HG03135 (cell line): Measurements from ENCODE around the gene MPDU1.

Source experiments
- ATAC-seq: cut with Tn5 transposase; IDR thresholded peaks from one replicate; pipeline ENCODE4 v1.9.1; 2021; ENCODE audit warnings: mild to moderate bottlenecking, moderate library complexity; ENCODE audit not compliant: unreplicated experiment

The MPDU1 gene

DNA sequence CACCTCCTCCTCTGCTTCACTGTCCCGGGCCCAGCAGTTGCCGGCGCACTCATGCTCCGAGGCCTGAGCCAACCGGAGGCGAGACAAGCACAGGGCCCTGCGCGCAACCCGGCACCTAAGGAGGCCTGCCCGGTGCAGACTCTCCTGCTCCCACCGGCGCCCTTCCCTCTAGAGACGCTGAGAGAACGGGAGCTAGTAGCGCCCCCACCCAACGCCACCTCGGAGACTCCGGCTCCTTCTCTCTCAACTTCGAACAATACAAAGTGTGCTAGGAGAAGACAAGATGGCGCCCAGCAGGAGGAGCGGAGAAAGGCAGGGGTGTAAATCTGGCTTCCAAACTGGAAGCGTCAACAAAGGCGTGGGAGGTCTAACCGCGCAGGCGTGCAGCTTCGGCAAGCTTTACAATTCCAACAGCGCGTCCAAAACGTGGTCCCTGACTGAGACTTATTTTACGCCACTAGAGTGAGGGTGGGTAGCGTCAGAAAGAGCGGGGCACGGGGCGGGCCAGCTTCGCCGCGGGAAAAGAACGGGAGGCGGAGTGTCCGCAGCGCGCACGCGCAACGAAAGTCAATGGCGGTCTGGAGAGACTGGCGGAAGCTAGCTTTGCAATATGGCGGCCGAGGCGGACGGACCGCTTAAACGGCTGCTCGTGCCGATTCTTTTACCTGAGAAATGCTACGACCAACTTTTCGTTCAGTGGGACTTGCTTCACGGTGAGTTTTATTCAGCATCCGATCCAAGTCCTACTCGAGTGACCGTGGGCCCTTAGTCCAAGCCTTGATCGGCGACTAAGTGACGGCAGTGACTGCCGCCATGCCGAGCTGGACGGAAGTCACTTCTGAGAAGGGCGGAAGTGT is at the start of gene MPDU1:
TSS of gene MPDU1 (plus strand) at position 600 of the 857 bp plus-strand sequence. CDS start at position 611, 11 bp downstream.
- ATAC-seq, result peak; percentile 67

DNA sequence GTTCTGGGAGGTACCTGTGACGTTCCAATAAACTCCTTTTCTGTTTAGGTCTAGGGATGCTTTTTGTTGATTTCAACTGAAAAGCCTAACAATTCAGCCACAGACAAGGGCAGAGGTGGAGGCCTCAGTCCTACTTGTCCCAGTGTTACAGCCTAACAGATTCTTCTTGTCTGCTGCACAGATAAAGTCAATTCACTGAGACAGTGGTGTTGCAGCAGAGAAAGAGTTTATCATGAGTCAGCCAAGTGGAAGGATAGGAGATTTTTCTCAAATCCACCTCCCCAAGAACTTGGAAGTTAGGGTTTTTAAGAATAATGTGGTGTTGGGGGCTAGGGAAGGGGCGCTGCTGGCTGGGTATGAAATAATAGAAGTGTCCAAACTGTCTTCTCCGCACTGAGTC is 45.6 kb upstream of the MPDU1 start:
- no peak for ATAC-seq

DNA sequence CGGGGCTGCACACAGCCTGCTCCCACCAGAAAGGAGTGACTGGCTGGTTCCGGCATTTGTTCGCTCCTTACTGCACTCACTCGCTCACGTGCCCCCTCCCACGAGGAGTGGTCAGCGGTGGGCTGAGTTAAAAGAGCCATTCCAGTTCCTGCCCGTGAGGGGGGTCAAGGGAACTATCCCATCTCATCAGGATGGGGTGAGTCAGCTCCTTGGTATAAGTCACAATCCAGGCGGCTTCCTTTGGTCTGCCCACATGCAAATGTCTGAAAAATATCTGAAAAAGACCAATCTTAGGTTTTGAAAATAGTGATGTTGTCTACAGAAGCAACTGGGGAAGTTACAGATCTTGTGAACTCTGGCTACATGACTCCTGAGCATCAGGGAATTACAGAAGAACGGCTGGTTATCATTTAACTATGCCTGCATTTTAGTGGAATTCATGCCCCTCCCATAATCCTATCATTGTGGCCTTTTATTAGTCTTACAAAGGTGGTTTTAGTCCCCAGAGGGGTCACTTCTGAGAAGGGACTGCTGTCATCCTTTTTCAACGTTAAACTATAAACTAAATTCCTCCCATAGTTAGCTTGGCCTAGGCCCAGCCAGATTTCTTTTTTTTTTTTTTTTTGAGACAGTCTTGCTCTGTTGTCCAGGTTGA is 44.6 kb upstream of the MPDU1 start:
- no peak for ATAC-seq

DNA sequence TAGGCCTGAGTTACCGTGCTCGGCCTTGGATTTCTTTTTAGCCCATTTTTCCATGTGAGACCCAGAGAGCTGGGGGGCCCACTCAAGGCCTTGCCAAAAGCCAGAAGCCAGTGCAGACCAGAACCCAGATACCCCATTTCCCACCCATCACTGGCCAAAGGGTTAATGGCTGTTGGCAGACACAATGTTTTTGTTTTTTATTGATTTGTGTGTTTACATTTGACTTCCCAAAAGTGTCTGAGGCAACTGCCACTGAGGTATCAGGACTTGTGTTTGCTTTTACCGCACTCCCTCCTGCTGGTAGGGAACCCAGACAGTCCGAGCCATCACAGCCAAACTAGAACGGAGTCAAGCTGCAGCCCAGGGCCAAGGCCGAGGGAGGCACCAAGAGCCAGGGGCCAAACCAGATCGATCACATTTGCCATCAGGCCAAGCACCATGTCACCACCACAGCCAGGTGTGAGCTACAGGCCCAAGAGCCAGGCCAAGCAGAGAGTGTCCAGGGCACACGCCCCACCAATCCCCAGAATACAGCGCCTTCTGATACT is 42.5 kb upstream of the MPDU1 start:
- no peak for ATAC-seq

DNA sequence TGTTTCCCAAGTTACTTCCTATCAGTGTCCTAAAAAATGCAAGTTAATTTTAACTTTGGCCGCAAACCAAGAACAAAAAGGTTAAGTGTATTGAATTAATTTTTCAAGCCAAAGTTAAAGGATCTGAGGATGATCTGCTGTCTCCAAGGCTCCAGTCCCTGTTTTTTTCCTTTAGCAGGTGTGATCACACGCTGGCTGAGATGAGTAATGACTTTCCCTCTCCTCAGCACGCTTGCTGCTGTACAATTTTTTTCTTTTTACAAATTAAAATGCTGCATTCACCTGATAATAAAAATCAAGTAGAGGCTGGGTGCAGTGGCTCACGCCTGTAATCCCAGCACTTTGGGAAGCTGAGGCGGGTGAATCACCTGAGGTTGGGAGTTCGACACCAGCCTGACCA is 38.7 kb upstream of the MPDU1 start:
- ATAC-seq, result no peak

DNA sequence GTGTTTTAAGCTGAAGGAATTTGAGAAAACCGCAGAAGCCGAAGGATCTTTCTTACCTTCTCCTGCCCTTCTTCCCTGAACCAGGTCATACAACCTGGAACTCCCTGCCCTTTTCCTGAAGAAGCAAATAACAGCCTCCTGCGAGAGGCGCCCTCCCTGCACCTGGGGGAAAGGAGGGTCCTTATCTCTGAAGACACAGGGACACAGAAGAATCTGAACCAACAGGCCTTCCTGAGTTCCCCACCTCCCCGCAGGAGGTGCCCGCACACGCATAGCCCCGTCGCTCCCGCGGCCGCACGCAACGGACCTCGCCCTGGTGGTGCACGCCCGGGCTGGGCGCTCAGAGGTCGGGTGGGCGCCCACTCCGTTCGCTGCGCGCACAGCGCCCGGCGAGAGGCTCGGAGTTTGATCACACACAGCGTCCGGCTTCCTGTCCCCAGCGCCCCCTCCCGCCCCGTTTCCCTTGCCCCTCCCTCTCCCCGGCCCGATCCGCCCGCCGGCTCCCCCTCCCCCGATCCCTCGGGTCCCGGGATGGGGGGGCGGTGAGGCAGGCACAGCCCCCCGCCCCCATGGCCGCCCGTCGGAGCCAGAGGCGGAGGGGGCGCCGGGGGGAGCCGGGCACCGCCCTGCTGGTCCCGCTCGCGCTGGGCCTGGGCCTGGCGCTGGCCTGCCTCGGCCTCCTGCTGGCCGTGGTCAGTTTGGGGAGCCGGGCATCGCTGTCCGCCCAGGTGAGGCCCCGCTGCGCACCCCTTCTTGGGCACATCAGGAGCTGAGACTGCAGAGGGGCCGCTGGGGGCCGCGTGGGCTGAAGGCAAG is 34.9 kb upstream of the MPDU1 start, which contains the start of gene TNFSF12:
TSS of gene TNFSF12 (plus strand) at position 474 of the 816 bp plus-strand sequence. CDS start at position 570, 96 bp downstream.
- no peak for ATAC-seq

DNA sequence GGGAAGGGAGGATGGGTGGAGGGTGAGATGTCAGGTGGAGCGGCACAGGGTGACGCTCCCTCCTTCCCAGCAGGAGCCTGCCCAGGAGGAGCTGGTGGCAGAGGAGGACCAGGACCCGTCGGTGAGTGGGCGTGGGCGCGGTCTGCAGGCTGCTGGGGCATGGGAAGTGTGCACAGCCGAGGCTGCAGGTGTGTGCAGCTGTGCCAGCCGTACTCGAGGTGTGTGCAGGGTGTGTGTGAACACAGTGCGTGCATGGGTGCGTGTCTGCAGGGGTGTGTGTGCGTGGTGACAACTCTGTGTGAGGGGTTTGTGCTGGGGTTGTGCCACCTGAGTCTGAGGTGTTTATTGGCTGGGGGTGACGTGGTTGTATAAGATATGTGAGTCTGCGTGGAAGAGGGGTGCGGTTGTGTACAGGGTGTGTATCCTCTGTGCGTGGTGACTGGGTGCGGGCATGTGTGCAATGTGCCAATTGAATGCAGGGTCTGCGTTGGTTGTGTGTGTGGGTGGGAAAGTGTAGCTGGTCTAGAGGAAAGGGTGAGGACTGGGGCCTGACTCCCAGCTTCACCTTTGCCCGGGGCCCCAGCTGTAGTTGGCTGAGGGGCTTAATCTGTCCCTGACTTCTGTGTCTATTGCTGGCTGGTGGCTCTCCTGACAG is 34.1 kb upstream of the MPDU1 start:
- ATAC-seq, result no peak

DNA sequence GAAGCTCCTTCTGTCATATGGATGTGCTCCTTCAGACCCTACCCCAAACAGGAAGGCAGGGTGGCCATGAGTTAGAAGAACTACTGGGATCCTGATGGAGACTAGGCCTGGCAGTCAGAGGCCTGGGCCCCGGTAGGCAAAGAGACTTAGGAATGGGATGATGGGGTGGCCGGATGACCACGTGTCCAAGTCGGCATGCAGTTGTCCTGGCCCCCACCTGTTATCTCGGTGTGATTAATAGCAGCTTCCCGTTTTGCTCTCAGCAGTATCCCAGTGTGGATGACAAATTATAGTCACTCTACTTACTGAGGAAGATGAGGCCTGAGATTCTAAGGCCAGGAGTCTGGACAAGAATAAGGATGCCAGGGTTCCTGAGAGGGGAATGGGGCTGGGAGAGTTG is 33.3 kb upstream of the MPDU1 start:
- ATAC-seq, result no peak

DNA sequence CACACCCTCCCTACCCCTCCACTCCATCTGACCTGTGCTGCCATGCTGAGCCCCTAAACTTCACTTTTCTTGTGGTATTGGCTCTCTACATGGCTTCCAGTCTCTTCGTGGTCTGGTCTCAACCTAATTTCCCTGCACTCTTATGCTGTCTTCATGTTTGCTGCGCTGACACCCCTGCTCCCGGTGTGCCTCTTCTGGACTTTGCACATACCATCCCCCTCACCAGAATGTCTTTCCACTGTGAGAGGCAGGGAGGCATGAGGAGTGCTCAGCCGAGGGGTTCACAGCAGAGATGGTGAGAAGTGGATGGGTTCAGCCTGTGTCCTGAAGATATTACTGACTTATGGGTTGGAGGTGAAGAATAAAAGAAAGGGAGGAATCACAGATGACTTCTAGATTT is 32.3 kb upstream of the MPDU1 start:
- ATAC-seq, result no peak

DNA sequence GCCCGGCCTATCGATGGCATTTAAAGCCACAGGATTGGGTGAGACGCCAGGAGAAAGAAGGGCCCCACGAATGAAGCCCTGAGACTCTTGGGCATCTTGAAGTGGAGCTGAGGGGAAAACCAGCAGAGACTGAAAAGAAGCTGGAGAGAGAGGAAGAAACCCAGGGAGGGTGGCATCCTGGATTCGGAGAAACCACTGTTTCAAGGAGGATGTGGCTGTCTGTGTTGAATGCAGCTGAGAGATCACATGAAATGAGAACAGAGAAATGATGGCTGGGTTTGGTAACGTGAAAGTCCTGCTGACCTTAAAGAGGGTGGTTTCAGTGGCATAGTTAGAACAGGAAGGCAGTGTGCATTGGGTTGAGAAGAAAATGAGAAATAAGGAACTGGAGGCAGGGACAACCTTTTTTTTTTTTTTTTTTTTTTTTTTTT is 31.0 kb upstream of the MPDU1 start:
- peak; percentile 58 for ATAC-seq

DNA sequence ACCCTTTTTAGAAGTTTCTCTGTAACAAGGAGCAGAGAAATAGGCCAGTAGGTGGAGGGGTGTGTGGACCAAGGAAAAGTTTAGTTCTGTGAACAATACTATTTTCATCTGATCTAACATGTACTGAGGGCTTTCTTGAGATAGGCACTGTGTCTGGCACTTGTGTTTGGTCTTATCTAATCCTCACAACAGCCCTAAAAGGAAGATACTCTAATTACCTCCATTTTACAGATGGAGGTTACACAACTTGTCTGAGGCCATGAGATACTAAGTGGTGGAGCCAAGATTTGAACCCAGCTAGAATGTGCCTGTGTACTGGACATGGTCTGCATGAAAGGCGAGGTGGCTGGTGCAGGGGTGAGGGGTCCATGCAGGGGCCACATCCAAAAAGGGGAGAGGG is 30.3 kb upstream of the MPDU1 start:
- ATAC-seq, result no peak

DNA sequence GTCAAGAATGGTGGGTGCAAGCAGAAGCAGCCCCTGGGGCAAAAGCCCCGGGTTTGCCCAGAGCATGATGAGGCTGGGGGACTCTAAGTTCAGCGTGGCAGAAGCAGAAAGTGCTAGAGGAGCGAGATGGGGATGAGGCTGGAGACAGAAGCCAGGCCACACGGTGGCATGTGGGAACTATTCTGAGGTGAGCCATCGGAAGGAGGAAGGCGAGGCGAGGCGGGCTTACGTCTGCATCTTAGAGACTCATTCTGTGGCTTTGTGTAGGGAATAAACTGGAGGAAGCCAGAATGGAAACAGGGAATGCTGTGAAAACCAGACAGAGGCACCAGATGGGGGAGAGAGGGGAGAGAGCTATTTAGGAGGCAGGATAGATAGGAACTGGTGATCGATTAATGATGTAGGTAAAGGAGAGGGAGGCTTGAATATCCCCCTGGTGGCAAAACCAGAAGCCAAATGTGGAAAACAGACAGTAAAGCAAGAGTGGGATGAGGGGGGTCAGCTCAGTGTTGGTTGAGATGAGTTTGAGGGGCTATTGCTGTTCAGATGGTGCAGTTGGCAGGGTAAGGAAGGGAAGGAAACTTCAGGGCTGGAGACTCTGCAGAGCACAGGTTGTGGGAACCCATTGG is 28.2 kb upstream of the MPDU1 start:
- no peak for ATAC-seq

DNA sequence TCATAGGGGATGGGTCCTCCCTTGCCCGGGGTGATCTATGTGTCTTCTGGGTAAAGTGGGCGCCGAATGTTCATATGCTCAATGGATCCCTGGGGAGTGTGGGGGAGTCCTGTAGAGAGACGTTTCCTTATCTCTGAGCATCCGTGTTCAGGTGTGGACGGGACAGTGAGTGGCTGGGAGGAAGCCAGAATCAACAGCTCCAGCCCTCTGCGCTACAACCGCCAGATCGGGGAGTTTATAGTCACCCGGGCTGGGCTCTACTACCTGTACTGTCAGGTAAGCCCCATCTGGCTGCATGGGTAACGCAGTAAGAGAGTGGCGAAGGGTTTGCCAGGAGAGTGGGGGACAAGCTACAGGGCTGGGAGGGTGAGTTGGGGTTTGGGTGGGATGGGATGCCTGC is 27.0 kb upstream of the MPDU1 start:
- ATAC-seq, result no peak

DNA sequence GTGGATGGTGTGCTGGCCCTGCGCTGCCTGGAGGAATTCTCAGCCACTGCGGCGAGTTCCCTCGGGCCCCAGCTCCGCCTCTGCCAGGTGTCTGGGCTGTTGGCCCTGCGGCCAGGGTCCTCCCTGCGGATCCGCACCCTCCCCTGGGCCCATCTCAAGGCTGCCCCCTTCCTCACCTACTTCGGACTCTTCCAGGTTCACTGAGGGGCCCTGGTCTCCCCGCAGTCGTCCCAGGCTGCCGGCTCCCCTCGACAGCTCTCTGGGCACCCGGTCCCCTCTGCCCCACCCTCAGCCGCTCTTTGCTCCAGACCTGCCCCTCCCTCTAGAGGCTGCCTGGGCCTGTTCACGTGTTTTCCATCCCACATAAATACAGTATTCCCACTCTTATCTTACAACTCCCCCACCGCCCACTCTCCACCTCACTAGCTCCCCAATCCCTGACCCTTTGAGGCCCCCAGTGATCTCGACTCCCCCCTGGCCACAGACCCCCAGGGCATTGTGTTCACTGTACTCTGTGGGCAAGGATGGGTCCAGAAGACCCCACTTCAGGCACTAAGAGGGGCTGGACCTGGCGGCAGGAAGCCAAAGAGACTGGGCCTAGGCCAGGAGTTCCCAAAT is 26.4 kb upstream of the MPDU1 start:
- ATAC-seq, result no peak

DNA sequence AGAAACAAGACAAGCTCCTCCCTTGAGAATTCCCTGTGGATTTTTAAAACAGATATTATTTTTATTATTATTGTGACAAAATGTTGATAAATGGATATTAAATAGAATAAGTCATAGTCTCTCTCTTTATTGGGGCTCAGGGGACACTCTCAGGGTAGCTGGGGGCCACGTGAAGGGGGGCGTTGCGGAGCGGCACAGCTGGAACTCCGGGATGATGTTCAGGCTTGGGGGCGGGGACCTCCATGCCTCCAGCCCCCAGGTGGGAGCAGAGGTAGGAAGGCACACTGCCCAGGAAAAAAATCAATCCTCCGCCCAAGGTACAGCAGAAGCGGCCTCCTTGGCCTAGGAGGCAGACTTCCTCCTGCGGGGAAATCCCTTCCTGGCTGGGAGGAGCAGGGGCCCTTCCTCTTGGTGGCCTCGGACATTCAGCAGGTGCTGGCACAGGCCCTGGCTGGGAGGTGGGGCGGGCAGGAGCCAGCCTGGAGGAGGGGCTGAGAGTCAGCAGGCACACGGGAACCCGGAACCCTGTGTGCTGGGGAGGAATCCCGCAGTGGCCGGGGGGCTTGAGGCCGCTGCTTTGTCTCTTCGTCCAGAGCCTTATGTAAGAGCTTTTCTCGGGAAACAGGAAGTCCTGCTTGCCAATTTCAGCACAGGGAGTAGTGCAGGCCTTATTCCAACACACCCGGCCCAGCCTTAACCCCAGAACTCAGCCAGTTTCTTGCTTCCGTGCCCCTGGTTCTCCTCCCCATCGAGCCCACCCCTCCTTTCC is 25.7 kb upstream of the MPDU1 start:
- no peak for ATAC-seq

DNA sequence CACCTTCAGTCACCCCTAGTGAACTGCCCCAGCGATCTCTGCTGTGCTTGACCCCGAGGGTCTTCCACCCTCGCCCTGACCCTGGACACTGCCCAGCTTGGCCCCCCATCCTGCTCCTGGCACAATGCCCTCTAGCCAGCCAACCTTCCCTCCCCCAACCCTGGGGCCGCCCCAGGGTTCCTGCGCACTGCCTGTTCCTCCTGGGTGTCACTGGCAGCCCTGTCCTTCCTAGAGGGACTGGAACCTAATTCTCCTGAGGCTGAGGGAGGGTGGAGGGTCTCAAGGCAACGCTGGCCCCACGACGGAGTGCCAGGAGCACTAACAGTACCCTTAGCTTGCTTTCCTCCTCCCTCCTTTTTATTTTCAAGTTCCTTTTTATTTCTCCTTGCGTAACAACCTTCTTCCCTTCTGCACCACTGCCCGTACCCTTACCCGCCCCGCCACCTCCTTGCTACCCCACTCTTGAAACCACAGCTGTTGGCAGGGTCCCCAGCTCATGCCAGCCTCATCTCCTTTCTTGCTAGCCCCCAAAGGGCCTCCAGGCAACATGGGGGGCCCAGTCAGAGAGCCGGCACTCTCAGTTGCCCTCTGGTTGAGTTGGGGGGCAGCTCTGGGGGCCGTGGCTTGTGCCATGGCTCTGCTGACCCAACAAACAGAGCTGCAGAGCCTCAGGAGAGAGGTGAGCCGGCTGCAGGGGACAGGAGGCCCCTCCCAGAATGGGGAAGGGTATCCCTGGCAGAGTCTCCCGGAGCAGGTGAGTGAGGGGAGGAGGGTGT is 24.9 kb upstream of the MPDU1 start, which contains the start of gene TNFSF13:
TSS of gene TNFSF13 (plus strand) at position 207 of the 776 bp plus-strand sequence. CDS start at position 497, 290 bp downstream.
- no peak for ATAC-seq

DNA sequence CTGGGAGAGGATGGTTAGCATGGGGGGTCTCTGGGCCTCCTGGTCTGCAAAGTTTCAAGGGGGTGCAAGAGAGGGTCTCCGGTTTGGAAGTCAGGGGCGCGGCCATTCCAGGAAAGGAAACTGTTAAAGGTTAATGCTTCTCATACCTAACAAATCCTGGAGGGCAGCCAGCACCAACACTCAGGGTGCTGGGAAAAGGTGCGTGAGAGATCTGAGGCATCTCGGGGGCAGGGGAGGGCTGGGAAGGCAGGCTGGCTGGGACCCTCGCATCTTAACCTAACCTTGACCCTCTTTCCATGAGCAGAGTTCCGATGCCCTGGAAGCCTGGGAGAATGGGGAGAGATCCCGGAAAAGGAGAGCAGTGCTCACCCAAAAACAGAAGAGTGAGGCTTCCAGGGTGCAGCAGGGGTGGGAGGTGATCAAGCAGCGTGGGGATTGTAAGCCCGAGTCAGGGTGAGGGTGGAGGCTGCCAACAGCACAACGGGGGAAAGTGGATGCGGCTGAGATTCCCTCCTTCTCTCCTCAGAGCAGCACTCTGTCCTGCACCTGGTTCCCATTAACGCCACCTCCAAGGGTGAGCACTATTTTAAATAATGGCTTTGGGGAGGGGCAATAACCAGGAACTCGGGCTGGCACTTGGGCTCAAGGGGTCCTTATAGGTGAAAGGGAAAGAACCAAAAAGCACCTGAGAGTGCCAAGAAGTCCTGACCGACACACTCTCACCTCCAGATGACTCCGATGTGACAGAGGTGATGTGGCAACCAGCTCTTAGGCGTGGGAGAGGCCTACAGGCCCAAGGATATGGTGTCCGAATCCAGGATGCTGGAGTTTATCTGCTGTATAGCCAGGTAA is 24.1 kb upstream of the MPDU1 start:
- no peak for ATAC-seq
